ENCODE measurements around the gene EGFL8. TPM values are rescaled to one million over a fixed set of nuclear protein-coding genes. Genes with fewer than 3 reads are reported as not detected.
A peak's percentile ranks its signal among the peaks of the same experiment; 100 is the strongest.

Gene EGFL8
- total and polyA plus RNA-seq, 9 of the 15 experiments (the other 6 are each of a cell fraction or from before 2014, with no cell fraction given): 2.2 to 47.4 (median 14.2) TPM

- TF ChIP-seq BCLAF1 (IDR thresholded peaks at IDR 0.05; ENCODE audit: borderline replicate concordance in 1 of 2, control insufficient read depth in 1 of 2, low read depth in 2 of 2, low read length in 1 of 2) (no peak), ZNF444 (CRISPR knock-in tag; IDR thresholded peaks at IDR 0.05) (peak; percentile 55; the same call in 1 of the 2 replicates), CBFA2T3 (IDR thresholded peaks at IDR 0.05) (peak; percentile 100), CREB5 (CRISPR knock-in tag; IDR thresholded peaks at IDR 0.05) (no peak), THRB (CRISPR knock-in tag; conservative IDR thresholded peaks at IDR 0.05) (peak; percentile 86), COPS2 (conservative IDR thresholded peaks at IDR 0.05) (no peak), SP2 (IDR thresholded peaks at IDR 0.05; ENCODE audit: extremely low read depth, low read depth, low read length, poor library complexity, severe bottlenecking) (no peak), PRPF4 (IDR thresholded peaks at IDR 0.05; ENCODE audit: insufficient read depth, low read depth, low read length, poor library complexity, severe bottlenecking) (no peak), ZNF140 (CRISPR knock-in tag; IDR thresholded peaks at IDR 0.05) (no peak), CAMTA2 (CRISPR knock-in tag; conservative IDR thresholded peaks at IDR 0.05) (no peak), CCNT2 (IDR thresholded peaks at IDR 0.05; ENCODE audit: borderline replicate concordance, extremely low read depth, insufficient read length, low read depth, low read length) (peak; percentile 100), ATF1 (CRISPR knock-in tag; IDR thresholded peaks at IDR 0.05) (no peak), ATF1 (tag; IDR thresholded peaks at IDR 0.05) (peak; percentile 27), ZFP1 (CRISPR knock-in tag; IDR thresholded peaks at IDR 0.05) (peak; percentile 47; the same call in 1 of the 2 replicates), ETV1 (tag; conservative IDR thresholded peaks at IDR 0.05; ENCODE audit: low read depth) (no peak), ZKSCAN8 (CRISPR knock-in tag; IDR thresholded peaks at IDR 0.05) (no peak; the same call in 1 of the 2 replicates), MTA3 (IDR thresholded peaks at IDR 0.05; ENCODE audit: borderline replicate concordance) (peak; percentile 78), E2F6 (IDR thresholded peaks at IDR 0.05; ENCODE audit: borderline replicate concordance in 1 of 2, extremely low read depth in 1 of 2, insufficient read depth in 1 of 2, insufficient read length in 1 of 2, low read depth in 1 of 2, low read length in 1 of 2, poor library complexity in 1 of 2, severe bottlenecking in 1 of 2) (no peak)
Measured at GRCh38 chr6:32131439-32131948, 32.9 kb upstream of the EGFL8 start (continued).

Measured in K562 (cell line).